ENCODE results near the gene NECTIN3.

NECTIN3 gene

DNA sequence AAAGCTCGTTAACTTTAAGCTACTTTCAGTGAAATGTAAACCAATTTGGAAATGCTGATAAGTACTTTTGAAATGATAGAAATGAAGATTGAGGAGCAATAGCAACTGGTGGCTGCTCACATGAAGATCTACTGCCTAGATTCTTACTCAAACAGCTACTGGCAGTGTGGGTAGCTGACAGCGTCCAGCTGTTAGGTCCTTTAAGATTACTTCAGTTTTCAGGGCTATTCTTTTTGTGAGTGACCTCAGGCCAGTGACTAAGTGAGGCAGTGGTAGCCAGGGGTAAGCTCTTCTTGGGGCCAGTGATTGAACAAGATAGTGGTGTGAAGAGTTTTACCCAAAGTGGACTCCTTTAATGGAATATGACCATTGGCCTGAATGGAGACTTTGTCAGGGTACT, 41.3 kb downstream of the NECTIN3 start:
- H3K36me3 ChIP-seq (ENCODE audit: control insufficient read depth in 4 of 4, insufficient read depth in 4 of 4, low read length in 3 of 4), result no peaks in the 10 kb centered on the region
- no peak overlapping the region for H3K27ac ChIP-seq (ENCODE audit: insufficient read depth in 1 of 2, low read depth in 1 of 2, low read length in 2 of 2, poor library complexity in 1 of 2, severe bottlenecking in 2 of 2)
- DNase-seq, result no peak
- H3K9me3 ChIP-seq (ENCODE audit: control extremely low read depth in 1 of 5, control insufficient read depth in 4 of 5, insufficient read depth in 2 of 5, low read depth in 1 of 5, low read length in 4 of 5), result no peaks in the 10 kb centered on the region
- H3K4me1 ChIP-seq (ENCODE audit: control extremely low read depth in 1 of 4, control insufficient read depth in 4 of 4, insufficient read depth in 4 of 4, low read length in 3 of 4), result no peaks in the 10 kb centered on the region
- WGBS (ENCODE audit: insufficient coverage), result no CpG with 5 or more reads among the region's 2 CpGs
- no peak overlapping the region for H3K4me3 ChIP-seq (ENCODE audit: control insufficient read depth in 1 of 7, extremely low read depth in 1 of 7, insufficient read depth in 4 of 7, low read depth in 2 of 7, low read length in 6 of 7)
- ChIA-PET CTCF (no interaction called here), POLR2A (no interaction called here)
- no peaks in the 10 kb centered on the region for H3K27me3 ChIP-seq (replicated peaks in 2 of 5; ENCODE audit: control insufficient read depth in 4 of 5, insufficient read depth in 5 of 5, low read length in 4 of 5)

DNA sequence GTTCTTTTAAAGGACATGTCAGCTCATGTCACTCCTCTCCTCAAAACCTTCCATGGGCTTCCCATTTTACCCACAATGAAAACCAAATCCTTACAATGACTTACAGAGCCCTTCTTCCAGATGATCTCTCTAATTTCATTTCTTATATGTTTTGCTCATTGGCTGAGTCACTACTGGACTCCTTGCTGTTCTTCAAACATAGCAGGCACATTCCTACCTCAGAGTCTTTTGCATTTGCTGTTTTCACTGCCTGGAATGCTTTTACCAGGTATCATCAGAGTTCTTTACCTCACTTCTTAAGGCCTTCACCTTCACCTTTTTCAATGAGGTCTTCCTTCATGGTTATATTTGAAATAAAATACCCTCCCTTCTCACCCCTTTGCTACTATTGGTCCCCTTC, 57.3 kb downstream of the NECTIN3 start:
- Histone ChIP-seq H3K27me3 (replicated peaks in 2 of 5; ENCODE audit: control insufficient read depth in 4 of 5, insufficient read depth in 5 of 5, low read length in 4 of 5) (no peaks in the 10 kb centered on the region), H3K9me3 (ENCODE audit: control extremely low read depth in 1 of 5, control insufficient read depth in 4 of 5, insufficient read depth in 2 of 5, low read depth in 1 of 5, low read length in 4 of 5) (no peaks in the 10 kb centered on the region), H3K4me1 (ENCODE audit: control extremely low read depth in 1 of 4, control insufficient read depth in 4 of 4, insufficient read depth in 4 of 4, low read length in 3 of 4) (no peaks in the 10 kb centered on the region), H3K36me3 (ENCODE audit: control insufficient read depth in 4 of 4, insufficient read depth in 4 of 4, low read length in 3 of 4) (no peaks in the 10 kb centered on the region), H3K4me3 (ENCODE audit: control insufficient read depth in 1 of 7, extremely low read depth in 1 of 7, insufficient read depth in 4 of 7, low read depth in 2 of 7, low read length in 6 of 7) (no peak overlapping the region), H3K27ac (ENCODE audit: insufficient read depth in 1 of 2, low read depth in 1 of 2, low read length in 2 of 2, poor library complexity in 1 of 2, severe bottlenecking in 2 of 2) (no peak overlapping the region)
- POLR2A ChIA-PET, result no interaction called here
- DNase-seq, result no peak
- CTCF ChIA-PET, result no interaction called here

DNA sequence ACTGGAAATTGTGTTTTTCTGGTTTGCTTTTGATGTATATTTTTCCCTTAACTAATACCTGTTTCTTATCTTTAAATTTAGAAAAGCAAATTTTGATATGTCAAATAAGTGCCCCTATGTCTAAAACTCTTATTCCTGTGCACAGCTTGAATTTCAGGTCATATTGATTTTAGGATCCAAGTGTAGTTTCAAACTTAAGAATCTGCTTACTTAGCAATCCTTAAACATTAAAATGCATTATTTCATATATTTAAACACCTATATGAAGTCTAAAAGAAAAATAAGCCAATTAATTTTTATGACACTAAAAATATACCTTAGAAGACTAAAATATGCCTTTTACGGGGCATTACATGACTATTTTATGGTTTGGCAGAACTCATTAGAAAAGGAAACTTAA, 59.2 kb downstream of the NECTIN3 start:
- ChIA-PET POLR2A (no interaction called here), CTCF (no interaction called here)
- H3K4me3 ChIP-seq (ENCODE audit: control insufficient read depth in 1 of 7, extremely low read depth in 1 of 7, insufficient read depth in 4 of 7, low read depth in 2 of 7, low read length in 6 of 7), result no peak overlapping the region
- WGBS (ENCODE audit: insufficient coverage), result no CpG with 5 or more reads among the region's 1 CpG
- DNase-seq, result no peak
- no peak overlapping the region for H3K27ac ChIP-seq (ENCODE audit: insufficient read depth in 1 of 2, low read depth in 1 of 2, low read length in 2 of 2, poor library complexity in 1 of 2, severe bottlenecking in 2 of 2)
- H3K36me3 ChIP-seq (ENCODE audit: control insufficient read depth in 4 of 4, insufficient read depth in 4 of 4, low read length in 3 of 4), result no peaks in the 10 kb centered on the region
- H3K27me3 ChIP-seq (replicated peaks in 2 of 5; ENCODE audit: control insufficient read depth in 4 of 5, insufficient read depth in 5 of 5, low read length in 4 of 5), result no peaks in the 10 kb centered on the region
- H3K9me3 ChIP-seq (ENCODE audit: control extremely low read depth in 1 of 5, control insufficient read depth in 4 of 5, insufficient read depth in 2 of 5, low read depth in 1 of 5, low read length in 4 of 5), result no peaks in the 10 kb centered on the region
- H3K4me1 ChIP-seq (ENCODE audit: control extremely low read depth in 1 of 4, control insufficient read depth in 4 of 4, insufficient read depth in 4 of 4, low read length in 3 of 4), result no peaks in the 10 kb centered on the region

DNA sequence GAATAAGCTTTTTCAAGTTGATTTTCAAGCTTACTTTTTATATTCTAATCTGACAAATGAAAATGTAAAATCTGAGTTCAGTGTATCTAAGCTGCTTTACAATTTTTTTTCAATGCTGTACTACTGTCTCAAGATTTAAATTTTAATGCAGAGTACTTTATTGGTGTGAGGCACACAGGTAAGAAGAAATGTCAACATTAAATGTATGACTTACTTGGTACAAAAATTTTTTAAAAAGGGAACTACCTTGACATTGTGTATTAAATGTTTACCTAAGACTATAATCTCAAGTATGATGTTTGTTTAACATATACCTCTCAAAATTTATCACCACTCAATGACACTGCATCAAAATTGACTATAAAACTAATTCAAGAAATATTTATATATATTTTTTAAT, 62.7 kb downstream of the NECTIN3 start:
- DNase-seq, result no peak
- Histone ChIP-seq H3K27ac (ENCODE audit: insufficient read depth in 1 of 2, low read depth in 1 of 2, low read length in 2 of 2, poor library complexity in 1 of 2, severe bottlenecking in 2 of 2) (no peak overlapping the region), H3K9me3 (ENCODE audit: control extremely low read depth in 1 of 5, control insufficient read depth in 4 of 5, insufficient read depth in 2 of 5, low read depth in 1 of 5, low read length in 4 of 5) (no peaks in the 10 kb centered on the region), H3K27me3 (replicated peaks in 2 of 5; ENCODE audit: control insufficient read depth in 4 of 5, insufficient read depth in 5 of 5, low read length in 4 of 5) (no peaks in the 10 kb centered on the region), H3K4me1 (ENCODE audit: control extremely low read depth in 1 of 4, control insufficient read depth in 4 of 4, insufficient read depth in 4 of 4, low read length in 3 of 4) (no peaks in the 10 kb centered on the region), H3K36me3 (ENCODE audit: control insufficient read depth in 4 of 4, insufficient read depth in 4 of 4, low read length in 3 of 4) (no peaks in the 10 kb centered on the region), H3K4me3 (ENCODE audit: control insufficient read depth in 1 of 7, extremely low read depth in 1 of 7, insufficient read depth in 4 of 7, low read depth in 2 of 7, low read length in 6 of 7) (no peak overlapping the region)
- ChIA-PET POLR2A (no interaction called here), CTCF (no interaction called here)

DNA sequence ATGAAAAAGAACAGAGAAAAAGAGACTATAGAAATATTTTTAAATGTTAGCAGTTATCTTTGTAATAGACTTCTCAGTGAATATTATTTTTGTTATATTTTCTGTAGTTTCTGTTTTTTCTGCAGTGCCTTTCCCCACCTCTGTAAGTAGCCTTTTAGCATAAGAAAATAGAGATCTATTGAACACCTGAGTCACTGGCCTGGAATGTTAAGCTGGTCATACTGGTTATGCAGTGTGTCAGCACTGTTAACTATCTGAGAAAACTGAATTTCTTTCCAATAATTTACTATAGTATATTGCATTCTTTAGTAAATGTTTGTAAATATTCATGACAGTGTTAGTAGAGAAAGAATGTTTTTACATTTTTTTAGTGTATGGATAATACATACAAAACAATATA, 79.8 kb downstream of the NECTIN3 start:
- CTCF ChIA-PET, result no interaction called here
- POLR2A ChIA-PET, result no interaction called here
- no peak for DNase-seq

DNA sequence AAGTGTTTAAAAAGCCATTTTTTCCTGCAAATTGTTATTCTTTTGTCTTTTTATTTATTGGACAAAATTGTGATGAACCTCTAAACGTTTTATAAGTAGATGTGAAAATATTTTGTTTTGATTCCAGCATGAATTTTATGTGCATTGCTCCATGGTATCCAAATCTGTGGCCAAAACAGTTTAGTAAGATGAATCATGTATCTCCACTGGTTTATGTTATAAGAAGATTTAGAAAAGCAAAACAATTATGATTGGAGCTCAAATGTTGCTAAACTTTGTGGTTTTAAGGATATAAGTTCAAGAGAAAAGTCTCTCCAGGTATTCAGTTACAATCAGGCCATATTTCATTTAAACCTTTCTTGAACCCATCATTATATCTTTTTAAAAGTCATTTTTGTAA, 80.9 kb downstream of the NECTIN3 start:
- no CpG with 5 or more reads among the region's 1 CpG for WGBS (ENCODE audit: insufficient coverage)
- no peaks in the 10 kb centered on the region for H3K27me3 ChIP-seq (replicated peaks in 2 of 5; ENCODE audit: control insufficient read depth in 4 of 5, insufficient read depth in 5 of 5, low read length in 4 of 5)
- H3K27ac ChIP-seq (ENCODE audit: insufficient read depth in 1 of 2, low read depth in 1 of 2, low read length in 2 of 2, poor library complexity in 1 of 2, severe bottlenecking in 2 of 2), result no peak overlapping the region
- no peaks in the 10 kb centered on the region for H3K4me1 ChIP-seq (ENCODE audit: control extremely low read depth in 1 of 4, control insufficient read depth in 4 of 4, insufficient read depth in 4 of 4, low read length in 3 of 4)
- ChIA-PET POLR2A (no interaction called here), CTCF (no interaction called here)
- DNase-seq, result no peak
- no peaks in the 10 kb centered on the region for H3K36me3 ChIP-seq (ENCODE audit: control insufficient read depth in 4 of 4, insufficient read depth in 4 of 4, low read length in 3 of 4)
- no peaks in the 10 kb centered on the region for H3K9me3 ChIP-seq (ENCODE audit: control extremely low read depth in 1 of 5, control insufficient read depth in 4 of 5, insufficient read depth in 2 of 5, low read depth in 1 of 5, low read length in 4 of 5)
- H3K4me3 ChIP-seq (ENCODE audit: control insufficient read depth in 1 of 7, extremely low read depth in 1 of 7, insufficient read depth in 4 of 7, low read depth in 2 of 7, low read length in 6 of 7), result no peak overlapping the region

More for the DNA sequence above, 79.8 kb downstream of the NECTIN3 start:
- Histone ChIP-seq H3K4me3 (ENCODE audit: control insufficient read depth in 1 of 7, extremely low read depth in 1 of 7, insufficient read depth in 4 of 7, low read depth in 2 of 7, low read length in 6 of 7) (no peak overlapping the region), H3K4me1 (ENCODE audit: control extremely low read depth in 1 of 4, control insufficient read depth in 4 of 4, insufficient read depth in 4 of 4, low read length in 3 of 4) (no peaks in the 10 kb centered on the region), H3K27me3 (replicated peaks in 2 of 5; ENCODE audit: control insufficient read depth in 4 of 5, insufficient read depth in 5 of 5, low read length in 4 of 5) (no peaks in the 10 kb centered on the region), H3K27ac (ENCODE audit: insufficient read depth in 1 of 2, low read depth in 1 of 2, low read length in 2 of 2, poor library complexity in 1 of 2, severe bottlenecking in 2 of 2) (no peak overlapping the region), H3K36me3 (ENCODE audit: control insufficient read depth in 4 of 4, insufficient read depth in 4 of 4, low read length in 3 of 4) (no peaks in the 10 kb centered on the region), H3K9me3 (ENCODE audit: control extremely low read depth in 1 of 5, control insufficient read depth in 4 of 5, insufficient read depth in 2 of 5, low read depth in 1 of 5, low read length in 4 of 5) (no peaks in the 10 kb centered on the region)

DNA sequence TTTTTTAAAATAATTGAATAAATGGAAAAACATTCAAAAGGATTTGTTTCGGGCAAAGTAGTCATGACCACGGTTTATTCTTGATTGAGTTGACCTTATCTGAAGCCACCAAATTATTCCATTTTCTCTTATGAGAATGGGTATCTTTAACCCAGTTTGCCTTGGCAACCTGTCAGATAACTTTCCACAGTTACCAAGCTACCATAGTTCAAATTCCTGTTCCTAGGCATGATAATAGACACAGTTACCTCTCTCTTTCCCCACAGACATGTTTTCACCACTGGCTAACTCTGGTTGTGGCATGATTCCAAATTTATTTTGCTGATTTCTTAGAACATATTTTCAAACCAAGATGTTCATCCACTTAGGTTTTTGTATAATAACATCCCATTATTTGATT, 84.9 kb downstream of the NECTIN3 start:
- Histone ChIP-seq H3K27ac (ENCODE audit: insufficient read depth in 1 of 2, low read depth in 1 of 2, low read length in 2 of 2, poor library complexity in 1 of 2, severe bottlenecking in 2 of 2) (no peak overlapping the region), H3K4me1 (ENCODE audit: control extremely low read depth in 1 of 4, control insufficient read depth in 4 of 4, insufficient read depth in 4 of 4, low read length in 3 of 4) (no peaks in the 10 kb centered on the region), H3K36me3 (ENCODE audit: control insufficient read depth in 4 of 4, insufficient read depth in 4 of 4, low read length in 3 of 4) (no peaks in the 10 kb centered on the region), H3K9me3 (ENCODE audit: control extremely low read depth in 1 of 5, control insufficient read depth in 4 of 5, insufficient read depth in 2 of 5, low read depth in 1 of 5, low read length in 4 of 5) (no peaks in the 10 kb centered on the region), H3K27me3 (replicated peaks in 2 of 5; ENCODE audit: control insufficient read depth in 4 of 5, insufficient read depth in 5 of 5, low read length in 4 of 5) (no peaks in the 10 kb centered on the region), H3K4me3 (ENCODE audit: control insufficient read depth in 1 of 7, extremely low read depth in 1 of 7, insufficient read depth in 4 of 7, low read depth in 2 of 7, low read length in 6 of 7) (no peak overlapping the region)
- 90% methylated on average over 2 of the region's 2 CpGs for WGBS (ENCODE audit: insufficient coverage)
- CTCF ChIA-PET, result interaction anchor here (0.9 kb wide), 1 partner anchor 15 kb away, joined by 3 read pairs; no protein-coding TSS in a partner anchor
- POLR2A ChIA-PET, result no interaction called here
- no peak for DNase-seq

DNA sequence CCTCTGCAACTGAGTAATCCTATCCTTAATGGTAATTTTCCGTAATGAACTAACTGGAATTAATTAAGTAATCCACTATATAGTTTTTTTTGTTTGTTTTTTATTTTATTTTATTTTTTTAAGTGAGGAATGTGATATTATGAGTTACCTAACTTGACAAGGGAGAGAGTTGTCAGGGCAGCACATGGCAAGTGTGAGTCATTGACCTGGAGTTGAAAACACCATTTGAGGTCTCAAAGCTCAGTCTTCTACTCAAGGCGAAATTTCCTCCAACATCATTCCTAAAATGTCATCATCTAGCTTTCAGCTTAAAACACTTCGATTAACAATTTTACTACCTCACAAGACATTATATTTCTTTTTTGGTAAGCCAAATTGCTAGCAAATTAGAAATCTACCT, 87.8 kb downstream of the NECTIN3 start:
- no peak overlapping the region for H3K4me3 ChIP-seq (ENCODE audit: control insufficient read depth in 1 of 7, extremely low read depth in 1 of 7, insufficient read depth in 4 of 7, low read depth in 2 of 7, low read length in 6 of 7)
- no peaks in the 10 kb centered on the region for H3K36me3 ChIP-seq (ENCODE audit: control insufficient read depth in 4 of 4, insufficient read depth in 4 of 4, low read length in 3 of 4)
- 100% methylated on average over 2 of the region's 3 CpGs for whole genome bisulfite sequencing (ENCODE audit: insufficient coverage)
- no peaks in the 10 kb centered on the region for H3K4me1 ChIP-seq (ENCODE audit: control extremely low read depth in 1 of 4, control insufficient read depth in 4 of 4, insufficient read depth in 4 of 4, low read length in 3 of 4)
- ChIA-PET POLR2A (no interaction called here), CTCF (no interaction called here)
- peaks cover 0 to 1% (median 0%) of the 10 kb centered on the region in 5 experiments for H3K9me3 ChIP-seq (ENCODE audit: control extremely low read depth in 1 of 5, control insufficient read depth in 4 of 5, insufficient read depth in 2 of 5, low read depth in 1 of 5, low read length in 4 of 5)
- H3K27me3 ChIP-seq (replicated peaks in 2 of 5; ENCODE audit: control insufficient read depth in 4 of 5, insufficient read depth in 5 of 5, low read length in 4 of 5), result no peaks in the 10 kb centered on the region
- DNase-seq, result no peak
- no peak overlapping the region for H3K27ac ChIP-seq (ENCODE audit: insufficient read depth in 1 of 2, low read depth in 1 of 2, low read length in 2 of 2, poor library complexity in 1 of 2, severe bottlenecking in 2 of 2)

All from common myeloid progenitor, CD34-positive (primary cell).